ENCODE measurements around the gene AFAP1.

DNA sequence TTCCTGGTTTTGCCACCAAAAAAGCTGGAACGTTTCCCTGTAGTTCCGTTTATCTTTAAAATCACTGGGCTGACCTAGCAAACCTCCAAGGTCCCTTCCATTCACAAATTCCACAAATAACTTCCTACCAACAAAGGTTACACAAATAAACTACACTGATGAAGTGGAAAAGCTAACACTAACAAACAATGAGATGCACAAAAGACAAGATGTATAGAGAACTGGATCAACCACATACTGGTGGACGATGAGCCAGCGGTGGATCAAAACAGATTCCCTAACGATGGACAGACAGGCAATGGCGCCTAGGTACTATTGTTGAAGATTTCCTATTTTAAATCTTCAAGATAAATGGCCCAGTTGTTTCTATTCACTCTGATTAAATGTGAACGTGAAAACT lies 15.5 kb downstream of the AFAP1 start:
- TF ChIP-seq, protein P1, sequence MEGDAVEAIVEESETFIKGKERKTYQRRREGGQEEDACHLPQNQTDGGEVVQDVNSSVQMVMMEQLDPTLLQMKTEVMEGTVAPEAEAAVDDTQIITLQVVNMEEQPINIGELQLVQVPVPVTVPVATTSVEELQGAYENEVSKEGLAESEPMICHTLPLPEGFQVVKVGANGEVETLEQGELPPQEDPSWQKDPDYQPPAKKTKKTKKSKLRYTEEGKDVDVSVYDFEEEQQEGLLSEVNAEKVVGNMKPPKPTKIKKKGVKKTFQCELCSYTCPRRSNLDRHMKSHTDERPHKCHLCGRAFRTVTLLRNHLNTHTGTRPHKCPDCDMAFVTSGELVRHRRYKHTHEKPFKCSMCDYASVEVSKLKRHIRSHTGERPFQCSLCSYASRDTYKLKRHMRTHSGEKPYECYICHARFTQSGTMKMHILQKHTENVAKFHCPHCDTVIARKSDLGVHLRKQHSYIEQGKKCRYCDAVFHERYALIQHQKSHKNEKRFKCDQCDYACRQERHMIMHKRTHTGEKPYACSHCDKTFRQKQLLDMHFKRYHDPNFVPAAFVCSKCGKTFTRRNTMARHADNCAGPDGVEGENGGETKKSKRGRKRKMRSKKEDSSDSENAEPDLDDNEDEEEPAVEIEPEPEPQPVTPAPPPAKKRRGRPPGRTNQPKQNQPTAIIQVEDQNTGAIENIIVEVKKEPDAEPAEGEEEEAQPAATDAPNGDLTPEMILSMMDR (IDR thresholded peaks at IDR 0.05), result no peak
- TF ChIP-seq ZFX (IDR thresholded peaks at IDR 0.05; ENCODE audit: borderline replicate concordance), result no peak
